Measurements from ENCODE around the gene TNIK.

The TNIK gene

DNA sequence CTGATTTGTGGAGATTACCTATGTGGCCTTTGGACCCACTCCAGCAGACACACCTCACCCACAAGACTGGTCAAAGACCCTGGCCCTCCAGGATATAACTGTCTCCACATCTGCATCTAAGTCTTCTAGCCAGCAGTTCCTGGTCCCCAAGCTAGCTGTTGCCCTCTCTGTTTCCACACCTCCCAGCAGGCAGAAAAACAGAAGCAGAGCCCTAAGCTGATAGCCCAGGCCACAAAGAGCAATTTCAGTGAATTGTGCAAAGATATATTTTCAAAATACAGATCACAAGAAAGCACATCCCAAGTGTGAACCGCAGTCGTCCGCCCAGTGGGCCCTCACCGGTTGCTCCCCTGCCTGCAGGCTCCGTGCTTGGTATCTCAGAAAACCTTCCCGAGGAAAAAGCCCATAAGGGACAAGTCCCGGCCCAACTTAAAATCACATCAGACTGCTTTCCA is 2.6 kb downstream of the TNIK start:
- Histone ChIP-seq H3K27ac (no peak overlapping the region), H3K27me3 (ENCODE audit: control insufficient read depth, insufficient read depth, low read length) (peaks cover 6% of the 10 kb centered on the region), H3K36me3 (ENCODE audit: control insufficient read depth, insufficient read depth, low read length) (no peaks in the 10 kb centered on the region), H3K4me2 (ENCODE audit: low read length) (no peak overlapping the region), H3K9ac (no peak overlapping the region), H3K4me1 (peaks cover 32% of the 10 kb centered on the region), H3K4me3 (ENCODE audit: low read depth, low read length) (no peak overlapping the region), H2AFZ (peak overlapping the region; percentile 90), H3K79me2 (no peaks in the 10 kb centered on the region), H3K9me3 (ENCODE audit: control insufficient read depth, low read length) (no peaks in the 10 kb centered on the region)
- TF ChIP-seq, protein P1, sequence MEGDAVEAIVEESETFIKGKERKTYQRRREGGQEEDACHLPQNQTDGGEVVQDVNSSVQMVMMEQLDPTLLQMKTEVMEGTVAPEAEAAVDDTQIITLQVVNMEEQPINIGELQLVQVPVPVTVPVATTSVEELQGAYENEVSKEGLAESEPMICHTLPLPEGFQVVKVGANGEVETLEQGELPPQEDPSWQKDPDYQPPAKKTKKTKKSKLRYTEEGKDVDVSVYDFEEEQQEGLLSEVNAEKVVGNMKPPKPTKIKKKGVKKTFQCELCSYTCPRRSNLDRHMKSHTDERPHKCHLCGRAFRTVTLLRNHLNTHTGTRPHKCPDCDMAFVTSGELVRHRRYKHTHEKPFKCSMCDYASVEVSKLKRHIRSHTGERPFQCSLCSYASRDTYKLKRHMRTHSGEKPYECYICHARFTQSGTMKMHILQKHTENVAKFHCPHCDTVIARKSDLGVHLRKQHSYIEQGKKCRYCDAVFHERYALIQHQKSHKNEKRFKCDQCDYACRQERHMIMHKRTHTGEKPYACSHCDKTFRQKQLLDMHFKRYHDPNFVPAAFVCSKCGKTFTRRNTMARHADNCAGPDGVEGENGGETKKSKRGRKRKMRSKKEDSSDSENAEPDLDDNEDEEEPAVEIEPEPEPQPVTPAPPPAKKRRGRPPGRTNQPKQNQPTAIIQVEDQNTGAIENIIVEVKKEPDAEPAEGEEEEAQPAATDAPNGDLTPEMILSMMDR (IDR thresholded peaks at IDR 0.05), result no peak

DNA sequence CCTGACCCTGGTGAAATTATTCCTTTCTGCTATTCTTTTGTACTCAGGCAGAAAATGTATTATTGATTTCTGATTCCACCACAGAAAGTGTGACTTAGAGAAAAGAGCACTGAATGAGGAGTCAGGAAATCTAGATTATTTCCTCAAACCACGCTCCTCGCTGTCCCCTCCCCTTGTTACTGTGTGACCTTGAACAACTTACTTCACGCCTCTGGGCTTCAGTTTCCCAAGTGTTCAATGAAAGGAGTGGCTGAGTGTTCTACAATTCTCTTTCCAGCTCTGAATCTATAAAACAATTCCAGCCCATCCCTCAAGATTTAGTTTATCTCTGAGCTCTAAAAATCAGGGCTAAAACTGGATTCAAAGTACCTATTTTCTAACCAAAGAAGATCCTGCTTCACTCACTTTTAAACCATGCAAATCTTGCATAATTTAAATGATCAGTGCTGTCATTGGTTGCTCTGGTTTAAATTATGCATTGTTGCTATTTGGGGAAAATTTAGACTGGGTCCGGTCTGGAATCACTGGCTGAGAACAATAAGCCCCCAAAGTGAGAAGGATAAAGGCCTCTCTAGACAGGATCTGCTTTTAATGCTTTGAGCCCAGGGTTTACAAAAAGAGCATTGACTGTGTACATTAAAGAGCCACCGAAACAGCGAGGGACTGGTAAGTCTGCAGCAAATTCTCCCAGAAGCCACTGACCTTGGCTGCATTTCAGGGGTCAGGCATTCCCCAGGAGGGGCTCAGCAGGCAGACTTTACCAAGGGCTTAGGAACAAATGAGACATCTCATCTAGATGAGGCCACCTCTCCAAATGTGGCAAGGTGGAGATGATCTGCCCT is 3.2 kb downstream of the TNIK start:
- Histone ChIP-seq H2AFZ (peak overlapping the region; percentile 90), H3K4me1 (peaks cover 32% of the 10 kb centered on the region), H3K4me2 (ENCODE audit: low read length) (no peak overlapping the region), H3K9me3 (ENCODE audit: control insufficient read depth, low read length) (no peaks in the 10 kb centered on the region), H3K9ac (no peak overlapping the region), H3K36me3 (ENCODE audit: control insufficient read depth, insufficient read depth, low read length) (no peaks in the 10 kb centered on the region), H3K79me2 (no peaks in the 10 kb centered on the region), H3K4me3 (ENCODE audit: low read depth, low read length) (no peak overlapping the region), H3K27ac (peak overlapping the region; percentile 11), H3K27me3 (ENCODE audit: control insufficient read depth, insufficient read depth, low read length) (peaks cover 6% of the 10 kb centered on the region)
- TF ChIP-seq, protein P1 (IDR thresholded peaks at IDR 0.05), result no peak

DNA sequence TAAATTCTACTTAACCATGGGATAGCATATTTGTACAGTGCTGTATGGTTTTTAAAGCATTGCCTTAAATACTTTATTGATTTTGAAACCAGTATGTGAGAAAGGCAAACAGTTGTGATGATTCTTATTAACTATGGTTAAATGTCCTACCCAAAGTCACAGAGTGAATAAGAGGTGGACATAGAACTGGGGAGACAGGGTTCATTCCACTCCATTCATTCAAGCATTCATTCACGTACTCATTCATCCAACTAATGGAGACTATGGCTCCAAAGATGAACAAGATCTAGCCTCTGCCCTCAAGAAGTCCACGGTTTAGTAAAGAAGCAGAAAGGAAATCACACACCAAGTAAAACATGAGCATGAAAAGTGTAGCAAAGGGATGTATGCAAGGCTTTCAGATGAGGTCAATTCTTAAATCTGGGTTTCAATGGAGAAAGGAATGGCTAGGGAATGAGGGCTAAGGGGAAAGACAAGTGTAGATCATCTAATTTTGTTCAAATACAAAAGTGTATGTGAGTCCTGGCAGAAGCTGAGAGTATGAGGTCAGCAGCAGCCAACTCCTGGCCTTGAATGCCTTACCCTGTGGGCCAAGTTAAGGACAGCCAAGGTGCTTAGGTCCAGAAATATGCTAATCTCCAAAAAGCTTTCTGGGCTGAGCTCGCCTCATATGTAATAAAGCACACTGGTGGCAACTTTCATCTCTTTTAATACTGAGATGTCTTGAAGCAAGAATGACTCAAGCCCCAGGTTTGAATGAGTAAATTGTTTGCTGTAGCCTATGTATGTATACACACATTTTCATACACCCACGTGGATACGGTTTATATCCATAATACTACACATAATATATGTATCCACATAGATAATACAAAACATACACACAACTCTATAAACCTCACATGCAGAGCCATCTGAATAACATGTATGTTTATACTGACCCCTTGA is 4.3 kb downstream of the TNIK start:
- TF ChIP-seq, protein P1 (IDR thresholded peaks at IDR 0.05), result no peak
- no peak overlapping the region for H3K4me2 ChIP-seq (ENCODE audit: low read length)
- no peaks in the 10 kb centered on the region for H3K9me3 ChIP-seq (ENCODE audit: control insufficient read depth, low read length)
- H3K79me2 ChIP-seq, result no peaks in the 10 kb centered on the region
- H3K27me3 ChIP-seq (ENCODE audit: control insufficient read depth, insufficient read depth, low read length), result no peaks in the 10 kb centered on the region
- no peak overlapping the region for H3K4me3 ChIP-seq (ENCODE audit: low read depth, low read length)
- no peak overlapping the region for H3K9ac ChIP-seq
- no peak overlapping the region for H2AFZ ChIP-seq
- peaks cover 27% of the 10 kb centered on the region for H3K4me1 ChIP-seq
- no peak overlapping the region for H3K27ac ChIP-seq
- H3K36me3 ChIP-seq (ENCODE audit: control insufficient read depth, insufficient read depth, low read length), result no peaks in the 10 kb centered on the region

DNA sequence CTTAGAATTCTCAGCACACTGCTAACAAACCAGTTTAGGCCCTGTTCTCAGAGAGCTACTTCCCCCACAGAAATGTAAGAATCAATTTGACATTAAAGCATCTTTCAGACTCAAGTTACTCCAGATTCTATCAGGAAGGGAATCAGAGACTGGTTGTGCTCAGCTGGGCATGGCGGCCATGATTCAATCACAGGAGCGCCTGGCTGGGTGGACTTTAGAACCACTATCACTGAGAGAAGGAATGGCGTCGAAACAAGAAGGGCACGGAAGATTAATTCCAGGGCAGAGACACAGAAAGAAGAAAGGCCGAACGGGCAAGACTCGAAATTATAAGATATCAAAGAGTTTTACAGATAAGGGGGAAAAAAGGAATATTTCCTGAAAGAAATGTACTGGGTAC is 6.2 kb downstream of the TNIK start:
- Histone ChIP-seq H3K9me3 (ENCODE audit: control insufficient read depth, low read length) (no peaks in the 10 kb centered on the region), H3K36me3 (ENCODE audit: control insufficient read depth, insufficient read depth, low read length) (no peaks in the 10 kb centered on the region), H3K4me1 (peaks cover 27% of the 10 kb centered on the region), H3K27ac (peak overlapping the region; percentile 60), H3K9ac (no peak overlapping the region), H3K79me2 (no peaks in the 10 kb centered on the region), H3K27me3 (ENCODE audit: control insufficient read depth, insufficient read depth, low read length) (no peaks in the 10 kb centered on the region), H3K4me2 (ENCODE audit: low read length) (no peak overlapping the region), H2AFZ (peak overlapping the region; percentile 40), H3K4me3 (ENCODE audit: low read depth, low read length) (no peak overlapping the region)
- TF ChIP-seq, protein P1 (IDR thresholded peaks at IDR 0.05), result no peak
